ENCODE measurements around the gene CFAP107.
"Not testable (repeated sequence)": the region's sequence is repeated elsewhere in the genome, so short reads cannot be mapped to it uniquely, and the experiment has no call there.

Gene CFAP107

GRCh38 chr1:12709696-12710095 lies 36.3 kb upstream of the CFAP107 start:
- no peak for DNase-seq (ENCODE audit: low read depth)
- H3K4me3 ChIP-seq (ENCODE audit: low read depth, low read length) = no peak overlapping the region
- TF ChIP-seq, protein P1, sequence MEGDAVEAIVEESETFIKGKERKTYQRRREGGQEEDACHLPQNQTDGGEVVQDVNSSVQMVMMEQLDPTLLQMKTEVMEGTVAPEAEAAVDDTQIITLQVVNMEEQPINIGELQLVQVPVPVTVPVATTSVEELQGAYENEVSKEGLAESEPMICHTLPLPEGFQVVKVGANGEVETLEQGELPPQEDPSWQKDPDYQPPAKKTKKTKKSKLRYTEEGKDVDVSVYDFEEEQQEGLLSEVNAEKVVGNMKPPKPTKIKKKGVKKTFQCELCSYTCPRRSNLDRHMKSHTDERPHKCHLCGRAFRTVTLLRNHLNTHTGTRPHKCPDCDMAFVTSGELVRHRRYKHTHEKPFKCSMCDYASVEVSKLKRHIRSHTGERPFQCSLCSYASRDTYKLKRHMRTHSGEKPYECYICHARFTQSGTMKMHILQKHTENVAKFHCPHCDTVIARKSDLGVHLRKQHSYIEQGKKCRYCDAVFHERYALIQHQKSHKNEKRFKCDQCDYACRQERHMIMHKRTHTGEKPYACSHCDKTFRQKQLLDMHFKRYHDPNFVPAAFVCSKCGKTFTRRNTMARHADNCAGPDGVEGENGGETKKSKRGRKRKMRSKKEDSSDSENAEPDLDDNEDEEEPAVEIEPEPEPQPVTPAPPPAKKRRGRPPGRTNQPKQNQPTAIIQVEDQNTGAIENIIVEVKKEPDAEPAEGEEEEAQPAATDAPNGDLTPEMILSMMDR (IDR thresholded peaks at IDR 0.05; ENCODE audit: control insufficient read depth, extremely low read depth, insufficient read depth) = no peak

DNA sequence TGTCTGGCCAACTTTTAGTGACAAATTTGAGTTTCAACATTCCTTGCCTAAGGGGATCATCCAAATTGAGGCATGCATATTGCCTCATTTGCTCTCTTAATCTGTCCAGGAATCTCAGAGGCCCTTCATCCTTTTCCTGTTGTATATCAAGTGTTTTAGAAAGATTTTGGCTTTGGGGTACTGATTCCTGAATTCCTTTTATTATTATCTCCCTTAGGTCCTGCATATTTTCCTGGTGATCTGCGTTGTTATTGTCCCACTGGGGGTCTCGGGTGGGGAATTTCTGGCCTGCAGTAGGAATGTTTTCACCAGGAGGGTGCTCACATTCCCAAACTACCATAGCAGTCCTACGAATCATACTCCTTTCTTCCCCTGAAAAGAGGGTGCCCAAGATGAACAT lies 34.5 kb upstream of the CFAP107 start:
- no peak overlapping the region for H3K4me3 ChIP-seq (ENCODE audit: low read depth, low read length)
- no peak for DNase-seq (ENCODE audit: low read depth)
- TF ChIP-seq, protein P1 (IDR thresholded peaks at IDR 0.05; ENCODE audit: control insufficient read depth, extremely low read depth, insufficient read depth) = no peak

- H3K4me3 ChIP-seq (ENCODE audit: low read depth, low read length) = no peak overlapping the region
- TF ChIP-seq, protein P1 (IDR thresholded peaks at IDR 0.05; ENCODE audit: control insufficient read depth, extremely low read depth, insufficient read depth) = no peak
- no peak for DNase-seq (ENCODE audit: low read depth)
Measured at GRCh38 chr1:12712076-12712475, 33.9 kb upstream of the CFAP107 start.

DNA sequence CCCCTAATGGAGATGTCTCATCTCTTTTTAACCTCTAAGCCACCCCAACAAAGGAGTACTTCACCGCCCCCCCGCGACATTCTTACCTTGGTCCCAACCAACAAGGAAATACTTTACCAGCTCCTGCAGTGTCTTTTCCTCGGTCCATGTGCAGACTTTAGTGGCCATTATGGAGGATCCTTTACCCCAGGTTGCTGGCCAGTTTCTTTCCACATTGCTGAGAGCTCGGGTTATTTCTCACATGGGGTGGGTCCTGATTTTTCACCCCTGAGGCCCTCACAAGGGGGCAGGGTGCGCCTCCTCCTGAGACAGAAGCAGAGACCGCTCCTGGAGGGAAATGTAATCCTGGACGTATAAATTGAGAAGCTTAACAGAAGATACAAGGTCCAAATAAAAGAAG lies 33.1 kb upstream of the CFAP107 start:
- H3K4me3 ChIP-seq (ENCODE audit: low read depth, low read length) = no peak overlapping the region
- TF ChIP-seq, protein P1 (IDR thresholded peaks at IDR 0.05; ENCODE audit: control insufficient read depth, extremely low read depth, insufficient read depth) = no peak
- no peak for DNase-seq (ENCODE audit: low read depth)

- not testable (repeated sequence) for DNase-seq (ENCODE audit: low read depth); H3K4me3 ChIP-seq (ENCODE audit: low read depth, low read length)
Measured at GRCh38 chr1:12713651-12714050, 32.3 kb upstream of the CFAP107 start.

- no peak for DNase-seq (ENCODE audit: low read depth)
- H3K4me3 ChIP-seq (ENCODE audit: low read depth, low read length) = no peak overlapping the region
- TF ChIP-seq, protein P1 (IDR thresholded peaks at IDR 0.05; ENCODE audit: control insufficient read depth, extremely low read depth, insufficient read depth) = no peak
Measured at GRCh38 chr1:12714710-12715475, 31.1 kb upstream of the CFAP107 start.

DNA sequence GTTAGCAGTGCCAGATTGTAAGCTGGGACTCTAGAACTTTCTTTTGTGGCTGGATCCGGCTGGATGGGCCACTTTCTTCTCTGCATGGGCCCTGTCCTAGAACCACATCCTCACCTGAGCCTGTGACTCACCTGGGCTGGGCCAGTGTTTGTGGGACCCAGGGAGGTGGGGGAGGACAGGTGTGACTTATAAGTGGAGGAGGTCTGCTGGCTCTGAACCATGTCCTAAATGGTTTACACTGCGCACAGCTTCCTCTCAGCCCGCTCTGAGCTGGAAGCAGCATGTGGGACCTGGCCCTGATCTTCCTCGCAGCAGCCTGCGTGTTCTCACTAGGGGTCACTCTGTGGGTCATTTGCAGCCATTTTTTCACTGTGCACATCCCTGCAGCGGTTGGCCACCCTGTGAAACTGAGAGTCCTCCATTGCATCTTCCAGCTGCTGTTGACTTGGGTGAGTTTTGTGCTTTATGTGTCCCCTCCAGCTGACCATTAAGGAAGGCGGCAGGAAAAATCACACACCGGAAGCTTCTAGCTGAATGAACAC lies 30.0 kb upstream of the CFAP107 start, which contains the start of gene AADACL3:
AADACL3 (plus strand) TSS at position 215 of the 542 bp plus-strand sequence; CDS start at position 282, 67 bp downstream.
- no peak within 1 kb of the TSS for H3K4me3 ChIP-seq (ENCODE audit: low read depth, low read length)
- DNase-seq (ENCODE audit: low read depth) = no peak
- TF ChIP-seq, protein P1 (IDR thresholded peaks at IDR 0.05; ENCODE audit: control insufficient read depth, extremely low read depth, insufficient read depth) = no peak
